ENCODE data around the gene URB2. TPM values are rescaled to one million over a fixed set of nuclear protein-coding genes. Genes with fewer than 3 reads are reported as not detected.

The URB2 gene
- total RNA-seq, 1 experiment from 2014 or later, result 24.6 TPM

GRCh38 chr1:229642376-229642775 is 16.3 kb downstream of the URB2 start (continued):
- no peak for TF ChIP-seq ZNF512 (CRISPR knock-in tag; IDR thresholded peaks at IDR 0.05; ENCODE audit: borderline replicate concordance)

GRCh38 chr1:229642970-229643369 is 16.9 kb downstream of the URB2 start:
- Mint-ChIP-seq H3K4me3 (no peak overlapping the region), H3K27ac (no peak overlapping the region), H3K36me3 (peaks cover 54% of the 10 kb centered on the region), H3K27me3 (ENCODE audit: low read depth) (no peaks in the 10 kb centered on the region), H3K4me1 (no peaks in the 10 kb centered on the region), H3K9me3 (no peaks in the 10 kb centered on the region)
- no peak for DNase-seq (ENCODE audit: low spot score)
- ATAC-seq, result no peak
- TF ChIP-seq OVOL2 (CRISPR knock-in tag; IDR thresholded peaks at IDR 0.05; ENCODE audit: borderline replicate concordance) (no peak), ZNF512 (CRISPR knock-in tag; IDR thresholded peaks at IDR 0.05; ENCODE audit: borderline replicate concordance) (no peak), ZNF416 (CRISPR knock-in tag; IDR thresholded peaks at IDR 0.05) (no peak), JAZF1 (CRISPR knock-in tag; IDR thresholded peaks at IDR 0.05) (no peak), ZNF219 (CRISPR knock-in tag; IDR thresholded peaks at IDR 0.05; ENCODE audit: borderline replicate concordance) (no peak), MXD4 (CRISPR knock-in tag; IDR thresholded peaks at IDR 0.05; ENCODE audit: borderline replicate concordance) (no peak), FOXP1 (CRISPR knock-in tag; IDR thresholded peaks at IDR 0.05; ENCODE audit: borderline replicate concordance) (no peak), E2F4 (CRISPR knock-in tag; IDR thresholded peaks at IDR 0.05; ENCODE audit: borderline replicate concordance, low read depth) (no peak), IRF2 (CRISPR knock-in tag; IDR thresholded peaks at IDR 0.05; ENCODE audit: borderline replicate concordance, low read depth) (no peak)
- ChIA-PET POLR2A (no interaction called here), CTCF (no interaction called here)

- H3K27ac Mint-ChIP-seq, result peak overlapping the region; percentile 40
- peaks cover 55% of the 10 kb centered on the region for H3K36me3 Mint-ChIP-seq
- no peaks in the 10 kb centered on the region for H3K27me3 Mint-ChIP-seq (ENCODE audit: low read depth)
- H3K9me3 Mint-ChIP-seq, result no peaks in the 10 kb centered on the region
- H3K4me3 Mint-ChIP-seq, result no peak overlapping the region
- DNase-seq (ENCODE audit: low spot score) (no peak), ATAC-seq (no peak)
- H3K4me1 Mint-ChIP-seq, result no peaks in the 10 kb centered on the region
- ChIA-PET CTCF (no interaction called here), POLR2A (no interaction called here)
- TF ChIP-seq GRHL2 (CRISPR knock-in tag; IDR thresholded peaks at IDR 0.05; ENCODE audit: insufficient replicate concordance, severe bottlenecking) (no peak), ATF1 (CRISPR knock-in tag; IDR thresholded peaks at IDR 0.05) (no peak), ZNF263 (CRISPR knock-in tag; IDR thresholded peaks at IDR 0.05; ENCODE audit: low read depth) (no peak), CDX4 (CRISPR knock-in tag; IDR thresholded peaks at IDR 0.05; ENCODE audit: borderline replicate concordance) (no peak), CTCF (IDR thresholded peaks at IDR 0.05) (no peak), ZNF281 (CRISPR knock-in tag; IDR thresholded peaks at IDR 0.05) (no peak), ZBTB21 (CRISPR knock-in tag; IDR thresholded peaks at IDR 0.05; ENCODE audit: borderline replicate concordance) (no peak), PREB (CRISPR knock-in tag; IDR thresholded peaks at IDR 0.05; ENCODE audit: borderline replicate concordance) (no peak)
These were observed 18.1 kb downstream of the URB2 start for GRCh38 chr1:229643996-229644745.

Data from WTC11 (cell line).